HG03045 (cell line): ENCODE results near the gene LDLRAP1.

ENCODE experiments used
- ATAC-seq: cut with Tn5 transposase; IDR thresholded peaks from one replicate; pipeline ENCODE4 v1.9.1; 2021; ENCODE audit warnings: mild to moderate bottlenecking, moderate library complexity; ENCODE audit not compliant: unreplicated experiment

LDLRAP1 gene

DNA sequence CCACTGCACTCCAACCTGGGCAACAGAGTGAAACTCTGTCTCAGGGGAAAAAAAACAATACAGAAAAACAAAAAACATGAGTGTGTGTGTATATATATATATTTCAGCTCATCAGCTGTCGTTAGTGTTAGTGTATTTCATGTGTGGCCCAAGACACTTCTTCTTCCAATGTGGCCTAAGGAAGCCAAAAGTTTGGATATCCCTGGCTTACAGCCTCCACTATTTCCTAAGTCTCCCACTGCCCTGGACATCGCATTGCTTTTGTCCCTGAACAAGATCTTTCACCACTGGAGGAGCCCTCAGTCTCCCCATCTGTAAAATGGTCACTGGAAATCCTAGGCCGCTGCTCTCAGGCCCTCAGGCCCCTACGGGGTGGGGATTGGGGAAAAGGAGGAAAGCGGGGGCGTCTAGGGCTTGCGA lies 391 bp upstream of the LDLRAP1 start:
- ATAC-seq: no peak

DNA sequence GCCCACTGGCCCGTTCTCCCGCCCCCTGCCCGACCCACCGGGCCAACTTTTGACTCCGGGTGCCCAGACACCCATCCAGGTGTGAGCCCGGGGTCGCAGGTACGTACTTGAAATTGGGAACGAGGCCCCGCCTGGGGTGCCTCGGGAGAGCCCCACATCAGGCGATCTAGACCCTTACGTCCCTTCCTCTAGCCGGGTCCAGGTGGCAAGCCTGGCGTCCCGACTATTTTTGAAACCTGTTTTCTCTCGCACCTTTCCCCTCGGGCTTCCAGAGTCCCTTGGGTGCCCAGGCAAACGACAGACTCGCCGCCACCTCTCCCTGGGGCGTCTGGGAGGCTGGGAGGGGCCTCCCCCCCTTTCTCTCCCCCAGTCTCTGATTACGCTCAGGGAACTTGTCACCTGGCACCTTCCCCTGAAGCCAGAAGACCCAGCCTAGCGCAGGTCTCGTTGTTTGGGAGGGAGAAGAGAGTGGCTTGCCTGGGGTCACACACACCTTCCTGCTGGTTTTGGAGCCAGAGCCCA lies 898 bp downstream of the LDLRAP1 start:
- no peak for ATAC-seq

DNA sequence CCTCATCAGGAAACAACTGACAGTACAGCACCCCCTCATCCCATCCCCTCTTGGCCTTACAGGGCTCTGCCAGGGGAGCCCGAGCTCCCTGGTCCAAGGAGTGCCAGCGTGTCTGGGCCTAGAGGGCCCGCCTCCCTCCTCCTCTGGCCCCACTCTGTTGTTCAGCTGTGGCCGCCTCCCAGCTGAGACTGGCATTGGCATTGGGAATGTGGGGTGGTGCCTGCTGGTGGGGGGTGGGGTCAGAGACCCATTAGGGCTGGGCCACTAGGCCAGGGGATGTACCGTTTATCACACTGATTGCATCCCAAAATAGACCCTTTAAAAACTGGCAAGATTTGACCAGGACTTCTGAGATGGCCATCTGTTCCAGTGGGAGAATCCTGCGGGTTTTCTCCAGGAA lies 1.4 kb downstream of the LDLRAP1 start:
- no peak for ATAC-seq

DNA sequence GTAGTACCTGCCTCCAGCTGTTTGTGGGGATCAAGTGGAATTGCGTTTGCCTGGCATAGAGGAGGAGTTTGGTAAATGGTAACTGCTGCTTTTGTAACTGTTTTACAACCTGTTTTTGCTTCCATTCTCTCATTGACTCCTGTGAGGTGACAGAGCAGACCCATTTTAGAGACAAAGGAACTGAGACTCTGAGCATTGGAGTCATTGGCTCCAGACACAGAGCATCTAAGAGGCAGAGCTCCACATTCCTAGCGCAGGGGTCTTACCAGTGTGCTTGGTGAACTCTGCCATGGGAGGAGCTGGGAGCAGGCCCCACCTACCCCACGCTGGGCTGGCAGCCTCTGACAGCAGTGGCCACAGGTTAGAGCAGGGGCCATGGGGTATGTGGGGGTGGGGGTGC lies 2.4 kb downstream of the LDLRAP1 start:
- ATAC-seq: no peak

DNA sequence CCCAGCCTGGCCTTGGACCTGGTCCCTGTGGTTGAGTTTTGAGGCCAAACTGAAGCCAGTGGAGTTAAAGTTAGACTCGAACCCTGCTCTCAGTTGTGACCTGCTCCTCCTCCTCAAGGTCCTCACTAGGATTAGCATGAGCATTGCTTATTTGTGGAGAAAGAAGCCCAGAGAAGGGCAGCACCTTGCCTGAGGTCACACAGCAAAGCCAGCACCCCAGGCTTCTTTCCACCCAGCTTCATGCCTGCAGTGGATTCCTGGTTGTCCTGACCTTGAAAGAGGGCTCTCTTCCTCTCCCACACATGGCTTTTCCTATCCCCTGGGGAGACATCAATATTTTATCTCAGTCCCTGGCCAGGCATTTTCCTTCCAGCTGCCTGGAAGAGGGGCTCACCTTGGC lies 2.8 kb downstream of the LDLRAP1 start:
- ATAC-seq: no peak

DNA sequence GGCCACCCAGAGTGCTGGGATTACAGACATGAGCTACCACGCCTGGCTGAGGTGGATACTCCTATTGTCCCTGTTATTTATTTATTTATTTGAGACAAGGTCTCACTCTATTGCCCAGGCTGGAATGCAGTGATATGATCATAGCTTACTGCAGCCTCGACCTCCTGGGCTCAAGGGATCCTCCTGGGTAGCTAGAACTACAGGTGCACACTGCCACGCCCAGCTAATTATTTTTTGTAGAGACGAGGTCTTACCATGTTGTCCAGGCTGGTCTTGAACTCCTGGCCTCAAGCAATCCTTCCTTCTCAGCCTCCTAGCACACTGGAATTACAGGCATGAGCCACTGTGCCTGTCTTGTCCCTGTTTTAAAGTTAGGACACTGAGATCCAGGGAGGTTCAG lies 5.2 kb downstream of the LDLRAP1 start:
- no peak for ATAC-seq

DNA sequence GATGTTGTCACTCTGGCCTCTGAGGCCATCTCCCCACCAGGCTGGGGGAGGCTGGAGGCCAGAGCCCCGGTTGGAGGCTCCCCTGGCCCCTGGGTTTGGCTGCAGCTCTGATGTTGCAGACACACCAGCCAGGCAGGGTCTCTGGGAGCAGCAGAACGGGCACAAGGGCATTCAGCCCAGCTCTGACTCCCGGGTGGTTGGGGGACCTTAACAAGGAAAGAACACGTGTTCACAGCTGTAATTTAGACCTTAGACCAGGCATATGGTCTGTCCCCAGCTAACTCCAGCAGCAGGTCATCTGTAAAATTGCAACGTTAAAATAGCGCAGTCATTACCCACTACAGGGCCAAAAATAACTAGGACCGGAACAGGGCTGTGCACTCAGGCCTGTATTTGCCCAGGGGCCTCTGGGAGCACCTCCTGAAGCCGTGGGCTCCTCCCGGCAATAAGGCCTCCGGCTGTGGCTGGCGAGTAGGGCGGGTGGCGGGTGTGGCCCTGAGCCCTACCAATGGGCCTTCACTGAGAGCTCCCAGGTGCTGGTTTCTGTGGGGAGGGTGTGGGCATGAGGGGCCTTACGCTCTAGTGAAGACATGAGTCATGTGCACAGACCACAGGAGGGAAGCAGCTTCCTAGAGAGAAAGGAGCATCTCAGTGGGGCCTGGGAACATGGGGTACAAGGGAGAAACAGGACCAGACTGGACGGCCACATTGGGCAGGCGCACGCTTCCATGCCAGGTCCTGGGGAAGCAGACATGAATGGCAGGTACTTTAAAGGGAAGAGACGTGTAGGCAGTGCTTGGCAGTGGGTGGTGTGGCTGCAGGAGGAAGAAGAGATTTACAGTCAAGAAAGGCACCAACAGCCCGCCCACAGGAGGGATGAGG lies 6.1 kb downstream of the LDLRAP1 start:
- peak; percentile 95 for ATAC-seq

DNA sequence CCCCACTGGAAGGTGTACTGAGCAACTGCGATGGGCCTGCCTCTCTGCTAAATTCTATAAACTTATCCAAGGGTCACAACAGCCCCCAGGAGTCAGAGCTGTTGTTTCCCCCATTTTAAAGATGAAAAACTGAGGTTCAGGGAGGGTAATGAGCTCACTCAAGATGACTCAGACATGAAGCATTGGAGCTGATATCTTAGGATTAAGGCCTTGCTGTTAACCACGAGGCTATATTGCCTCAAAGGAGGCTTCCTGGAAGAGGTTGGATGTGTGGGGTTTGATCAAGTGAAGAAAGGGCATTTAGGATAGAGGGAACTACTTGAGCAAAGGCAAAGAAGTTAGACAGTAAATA lies 6.7 kb downstream of the LDLRAP1 start:
- ATAC-seq: no peak

DNA sequence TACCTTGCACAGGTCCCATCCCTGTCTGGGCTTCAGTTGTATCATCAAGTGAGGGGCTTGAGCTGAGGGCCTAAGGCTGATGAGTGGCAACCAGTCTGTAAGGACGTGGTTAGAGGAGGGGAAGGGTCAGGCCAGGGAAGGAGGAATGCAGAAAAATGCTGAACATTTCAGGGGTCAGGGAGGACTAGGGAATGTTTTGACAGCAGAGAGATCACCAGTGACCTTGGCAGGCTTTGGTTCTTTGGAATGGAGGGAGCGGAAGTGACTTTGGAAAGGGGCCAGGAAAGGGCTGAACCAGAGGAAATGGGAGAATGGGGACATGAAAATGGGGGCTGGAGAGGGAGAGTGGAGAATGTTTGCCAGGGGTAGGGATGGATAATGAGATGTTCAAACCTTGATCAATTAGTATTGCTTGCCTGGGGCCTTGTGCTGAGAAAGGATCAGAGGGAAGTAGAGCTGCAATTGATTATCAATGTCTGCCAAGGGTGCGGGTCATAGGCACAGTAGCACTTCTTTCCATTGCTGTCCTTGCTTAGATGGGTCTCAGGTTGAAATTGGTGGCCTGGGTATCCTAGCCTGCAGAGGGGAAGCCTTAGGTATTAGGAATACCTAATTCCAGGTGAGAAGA lies 7.4 kb downstream of the LDLRAP1 start:
- no peak for ATAC-seq

DNA sequence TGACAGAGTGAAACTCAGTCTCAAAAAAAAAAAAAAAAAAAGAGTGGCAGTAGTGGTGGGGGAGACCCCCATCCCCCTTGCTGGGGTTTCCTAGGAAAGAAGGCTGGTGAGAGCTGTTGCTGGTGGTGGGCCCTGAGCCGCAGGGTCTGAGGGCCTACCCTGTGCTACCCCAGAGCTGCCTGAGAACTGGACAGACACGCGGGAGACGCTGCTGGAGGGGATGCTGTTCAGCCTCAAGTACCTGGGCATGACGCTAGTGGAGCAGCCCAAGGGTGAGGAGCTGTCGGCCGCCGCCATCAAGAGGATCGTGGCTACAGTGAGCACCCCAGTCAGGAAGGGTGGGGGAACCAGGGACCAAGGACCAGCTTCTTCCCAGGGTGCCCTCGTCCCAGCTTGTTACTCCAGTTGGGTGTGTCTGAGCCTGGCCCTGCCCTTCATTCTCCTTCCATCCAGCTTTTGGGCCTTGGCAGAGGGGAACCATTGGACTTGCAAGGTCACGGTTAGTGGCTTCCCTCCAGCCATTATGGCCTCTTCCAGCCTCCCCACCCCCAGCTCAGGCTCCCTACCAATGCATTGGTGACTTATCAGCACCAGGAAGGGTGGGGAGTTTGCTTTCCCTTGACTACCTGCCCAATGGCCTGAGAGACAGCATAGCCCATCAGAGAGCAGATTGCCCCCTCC lies 10.5 kb downstream of the LDLRAP1 start:
- no peak for ATAC-seq

DNA sequence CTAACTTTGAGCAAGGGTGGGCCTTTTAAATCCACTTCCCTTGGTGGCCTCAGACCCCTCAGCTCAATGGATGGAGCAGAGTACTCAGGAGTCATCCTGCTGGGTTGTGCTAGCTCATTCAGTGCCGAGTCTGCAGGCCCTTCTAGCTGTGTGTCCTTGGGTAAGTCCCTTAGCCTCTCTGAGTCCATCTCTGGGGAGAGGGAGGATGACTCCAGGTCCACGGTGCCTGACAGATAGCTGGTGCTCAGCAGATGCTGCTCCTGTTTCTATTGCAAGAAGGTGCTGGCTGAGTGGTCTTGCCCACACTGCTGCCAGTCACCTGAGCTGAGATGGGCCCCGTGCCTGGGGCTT lies 11.0 kb downstream of the LDLRAP1 start:
- no peak for ATAC-seq

DNA sequence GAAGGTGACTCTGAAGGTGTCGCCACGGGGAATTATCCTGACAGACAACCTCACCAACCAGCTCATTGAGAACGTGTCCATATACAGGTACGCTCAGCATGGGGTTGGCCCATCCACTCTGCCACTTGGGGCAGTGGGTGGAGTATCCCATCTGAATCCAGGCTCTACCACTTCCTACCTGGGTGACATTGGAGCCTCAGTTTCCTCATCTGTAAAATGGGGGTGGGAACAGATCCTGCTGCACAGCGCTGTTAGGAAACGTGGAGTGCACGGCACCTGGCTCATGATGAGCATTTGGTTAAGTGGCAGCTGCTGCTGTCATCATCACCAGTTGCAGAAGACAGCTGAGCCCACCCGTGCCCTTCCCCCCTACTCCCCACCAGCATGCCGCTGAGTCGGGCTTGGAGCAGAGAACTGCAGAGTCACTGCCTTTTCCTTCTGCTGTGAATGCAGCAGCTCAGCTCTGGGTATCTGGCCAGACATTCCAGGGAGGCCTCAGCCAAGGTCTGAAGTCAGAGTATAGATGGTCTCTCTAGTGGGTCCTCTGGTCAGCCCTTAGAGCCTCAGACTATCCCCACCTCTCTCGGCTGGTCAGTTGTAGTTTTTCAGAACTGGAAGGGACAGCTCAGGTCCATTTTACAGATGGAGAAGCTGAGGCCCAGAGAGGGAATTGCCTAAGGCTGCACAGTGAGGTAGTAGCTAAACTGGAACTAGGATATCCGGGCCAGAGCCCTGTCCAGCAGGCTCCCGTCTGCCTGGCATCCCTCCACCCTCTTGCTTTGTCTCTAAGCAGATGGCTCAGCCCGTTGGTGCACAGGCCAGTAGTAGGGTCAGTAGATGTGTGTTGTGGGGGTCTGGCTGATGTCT lies 11.7 kb downstream of the LDLRAP1 start:
- no peak for ATAC-seq

DNA sequence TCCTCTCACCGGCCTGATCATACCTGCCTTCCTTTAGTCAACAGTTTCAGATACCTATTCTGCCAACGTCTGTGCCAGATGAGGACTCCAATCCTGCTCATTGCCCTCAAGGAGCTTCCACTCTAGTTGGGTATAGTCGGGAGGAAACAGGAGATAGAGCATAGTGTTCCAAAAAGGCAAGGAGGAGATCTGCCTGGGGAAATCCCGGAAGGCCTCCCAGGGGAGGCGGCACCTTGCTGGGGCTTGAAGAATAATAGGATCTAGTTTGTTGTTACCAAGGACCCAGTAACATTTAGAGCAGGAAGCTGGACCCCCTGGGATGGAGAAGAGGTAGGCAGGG lies 12.3 kb downstream of the LDLRAP1 start:
- ATAC-seq: no peak

DNA sequence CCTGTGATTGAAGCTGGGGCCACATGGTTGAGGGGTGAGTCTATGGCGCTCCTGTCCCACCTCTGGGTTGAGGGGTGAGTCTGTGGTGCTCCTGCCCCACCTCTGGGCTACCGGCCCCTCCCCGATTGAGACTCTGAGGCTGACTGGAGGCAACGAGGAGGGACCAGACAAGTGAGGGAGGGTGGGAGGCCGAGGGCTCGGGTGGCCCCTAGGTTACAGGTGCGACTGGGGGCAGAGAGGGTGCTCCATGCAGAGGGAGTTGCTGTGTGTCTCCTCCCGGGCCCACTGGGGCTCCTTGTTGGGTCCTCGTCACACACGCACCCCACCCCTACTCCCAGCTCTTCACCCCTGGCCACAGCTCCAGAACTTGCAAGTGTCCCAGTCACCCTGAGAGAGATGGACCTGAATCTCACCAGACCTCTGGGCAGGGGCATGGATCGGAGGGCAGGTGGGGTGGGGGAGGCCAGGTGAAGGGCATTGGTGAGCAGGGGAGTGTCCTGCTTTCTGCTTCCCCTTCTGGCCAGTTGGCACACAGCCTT lies 12.8 kb downstream of the LDLRAP1 start:
- no peak for ATAC-seq

DNA sequence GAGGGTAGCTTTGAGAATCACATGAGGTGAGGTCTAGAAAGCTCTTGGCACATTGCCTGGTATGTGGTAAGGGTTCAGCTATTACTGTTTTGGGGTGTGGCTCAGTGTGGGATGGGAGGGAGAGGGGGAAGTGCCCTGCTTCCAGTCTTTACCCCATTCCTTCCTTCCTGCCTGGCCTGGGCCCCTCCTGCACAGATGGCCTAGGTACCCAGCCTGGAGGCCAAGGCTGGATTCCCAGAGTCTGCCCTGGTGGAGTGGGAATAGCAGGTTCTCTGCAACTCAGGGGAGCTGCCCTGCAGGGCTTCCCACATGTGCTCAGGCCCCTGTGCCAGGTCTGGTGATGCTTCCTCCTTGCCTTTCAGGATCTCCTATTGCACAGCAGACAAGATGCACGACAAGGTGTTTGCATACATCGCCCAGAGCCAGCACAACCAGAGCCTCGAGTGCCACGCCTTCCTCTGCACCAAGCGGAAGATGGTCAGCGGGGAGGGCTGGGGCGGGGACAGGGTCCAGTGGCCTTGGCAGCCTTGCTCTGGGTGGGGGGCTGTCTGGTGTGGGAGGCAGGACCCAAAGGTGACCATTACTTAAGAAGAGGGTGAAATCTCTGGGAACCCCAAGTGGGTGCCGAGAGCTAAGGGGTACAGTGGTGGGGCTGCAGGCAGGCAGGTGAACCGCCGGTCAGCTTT lies 13.5 kb downstream of the LDLRAP1 start:
- no peak for ATAC-seq

DNA sequence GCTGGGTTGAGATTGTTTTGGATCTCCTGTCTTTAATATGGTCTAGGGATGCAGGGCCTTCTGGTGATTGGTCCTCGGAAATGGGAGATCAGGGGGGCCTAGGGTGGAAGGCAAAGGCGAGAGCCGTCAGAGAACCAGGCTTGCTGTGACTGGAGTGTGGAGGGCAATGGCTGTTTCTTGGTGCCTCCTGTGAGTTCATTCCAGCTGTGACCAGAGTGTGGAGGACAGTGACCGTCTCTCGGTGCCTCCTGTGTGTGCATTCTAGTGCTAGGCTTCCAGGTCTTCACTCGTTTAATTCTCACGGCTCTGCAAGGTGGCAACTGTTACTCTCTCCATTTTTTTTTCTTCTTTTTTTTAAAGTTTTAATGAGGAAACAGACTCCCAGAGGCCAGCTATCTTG lies 14.1 kb downstream of the LDLRAP1 start:
- ATAC-seq: no peak

DNA sequence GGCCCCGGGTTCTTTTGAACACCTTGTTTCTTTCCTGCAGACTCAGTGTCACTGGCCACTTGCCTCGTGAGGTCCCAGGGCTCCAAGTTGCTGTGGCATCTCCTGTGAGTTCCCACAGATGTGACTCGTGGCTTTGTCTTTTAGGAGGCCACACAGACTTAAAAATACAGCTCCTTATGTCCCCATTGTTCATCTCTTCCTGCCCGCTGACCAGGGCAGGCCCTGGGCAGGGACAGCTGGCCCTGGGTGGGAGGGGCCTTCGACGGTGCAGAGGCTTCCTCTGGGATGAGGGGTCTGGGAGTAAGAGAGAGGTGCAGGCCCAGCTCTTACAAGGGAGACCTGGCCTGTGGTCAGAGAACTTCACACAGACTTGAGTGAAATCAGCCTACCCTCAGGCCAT lies 15.6 kb downstream of the LDLRAP1 start:
- no peak for ATAC-seq

DNA sequence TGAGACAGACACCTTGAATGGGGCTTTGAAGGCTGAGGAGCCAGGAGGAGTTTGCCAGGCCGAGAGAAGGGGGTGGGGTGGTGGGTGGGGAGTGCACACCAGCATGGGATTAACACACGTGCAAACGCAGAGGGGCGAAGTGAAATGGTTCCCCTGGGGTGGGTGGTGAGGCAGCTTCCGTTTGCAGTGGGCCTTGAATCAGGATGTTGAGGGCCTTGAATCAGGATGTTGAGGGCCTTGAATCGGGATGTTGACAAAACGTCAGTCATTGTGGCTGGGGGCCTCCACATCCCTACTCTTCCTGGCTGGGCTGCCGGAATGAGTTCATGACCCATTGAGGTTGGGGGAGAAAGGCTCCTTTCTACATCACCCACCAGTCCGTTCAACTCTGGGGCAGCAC lies 16.6 kb downstream of the LDLRAP1 start:
- no peak for ATAC-seq

DNA sequence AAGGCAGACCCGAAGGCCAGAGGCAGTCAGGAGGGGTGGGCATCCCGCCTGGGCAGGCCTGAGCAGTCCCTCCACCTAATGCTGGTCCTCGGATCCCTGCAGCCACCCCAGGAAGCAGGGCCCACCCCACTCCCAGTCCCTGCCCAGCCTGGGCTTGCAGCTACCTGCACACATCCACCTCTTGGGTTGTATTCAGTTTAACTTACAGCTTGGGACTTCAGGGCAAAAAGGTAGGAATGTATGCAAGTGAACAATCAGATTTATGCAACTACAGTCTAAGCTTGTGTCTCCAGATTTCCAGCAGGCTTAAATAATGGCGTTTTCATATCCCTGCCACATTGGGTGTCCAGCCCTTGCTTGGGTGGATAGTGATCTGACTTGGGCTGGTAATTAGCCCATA lies 17.4 kb downstream of the LDLRAP1 start:
- no peak for ATAC-seq

DNA sequence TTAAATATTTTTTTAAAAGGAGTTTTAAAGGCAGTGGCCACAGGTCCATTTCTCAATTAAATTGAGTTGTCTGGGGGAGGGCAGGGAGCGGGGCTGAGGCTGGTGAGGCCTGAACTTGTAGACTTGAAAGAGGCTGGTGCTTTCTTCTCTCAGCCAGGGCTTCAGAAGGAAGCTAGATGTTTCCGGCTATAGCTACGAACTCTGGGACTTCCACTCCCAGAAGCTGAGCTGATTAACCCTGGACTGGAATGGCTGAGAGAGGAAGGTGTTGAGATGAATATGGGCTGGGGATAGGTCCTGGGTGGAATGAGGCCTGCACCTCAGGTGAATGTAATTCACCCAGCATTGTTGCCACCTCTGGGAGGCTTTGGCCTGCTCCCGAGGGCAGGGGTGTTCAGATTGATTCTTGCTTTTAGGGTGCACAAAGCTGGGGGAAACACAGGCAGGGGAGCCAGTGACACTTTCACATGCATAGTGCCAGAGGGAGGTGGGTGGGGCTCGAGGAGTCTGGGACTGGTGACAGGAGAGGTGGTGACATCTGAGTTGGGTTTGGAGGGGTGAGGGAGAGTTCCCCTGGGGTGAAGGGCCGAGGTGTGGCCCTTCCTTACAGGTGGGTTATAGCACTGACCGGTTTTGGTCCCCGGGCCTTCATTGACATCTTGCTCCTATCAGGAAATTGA lies 18.2 kb downstream of the LDLRAP1 start:
- ATAC-seq: no peak
